ENCODE measurements around the gene RASAL2.
"Not testable (repeated sequence)": the region's sequence is repeated elsewhere in the genome, so short reads cannot be mapped to it uniquely, and the experiment has no call there.

DNA sequence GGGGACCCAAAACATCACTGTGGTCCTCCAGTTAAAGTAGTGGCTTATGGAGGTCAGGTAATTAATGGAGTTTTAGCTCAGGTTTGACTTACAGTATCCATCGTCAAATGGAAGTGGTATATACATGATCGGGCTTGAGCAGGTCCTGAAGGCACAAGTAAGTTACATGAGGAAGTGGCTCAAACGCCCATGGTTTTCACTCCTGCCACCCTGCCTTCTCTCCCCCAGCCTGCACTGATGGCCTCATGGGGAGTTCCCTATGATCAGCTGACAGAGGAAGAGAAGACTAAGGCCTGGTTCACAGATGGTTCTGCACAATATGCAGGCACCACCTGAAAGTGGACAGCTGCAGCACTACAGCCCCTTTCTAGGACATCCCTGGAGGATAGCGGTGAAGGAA, 108.2 kb downstream of the RASAL2 start:
- TF ChIP-seq, protein P1, sequence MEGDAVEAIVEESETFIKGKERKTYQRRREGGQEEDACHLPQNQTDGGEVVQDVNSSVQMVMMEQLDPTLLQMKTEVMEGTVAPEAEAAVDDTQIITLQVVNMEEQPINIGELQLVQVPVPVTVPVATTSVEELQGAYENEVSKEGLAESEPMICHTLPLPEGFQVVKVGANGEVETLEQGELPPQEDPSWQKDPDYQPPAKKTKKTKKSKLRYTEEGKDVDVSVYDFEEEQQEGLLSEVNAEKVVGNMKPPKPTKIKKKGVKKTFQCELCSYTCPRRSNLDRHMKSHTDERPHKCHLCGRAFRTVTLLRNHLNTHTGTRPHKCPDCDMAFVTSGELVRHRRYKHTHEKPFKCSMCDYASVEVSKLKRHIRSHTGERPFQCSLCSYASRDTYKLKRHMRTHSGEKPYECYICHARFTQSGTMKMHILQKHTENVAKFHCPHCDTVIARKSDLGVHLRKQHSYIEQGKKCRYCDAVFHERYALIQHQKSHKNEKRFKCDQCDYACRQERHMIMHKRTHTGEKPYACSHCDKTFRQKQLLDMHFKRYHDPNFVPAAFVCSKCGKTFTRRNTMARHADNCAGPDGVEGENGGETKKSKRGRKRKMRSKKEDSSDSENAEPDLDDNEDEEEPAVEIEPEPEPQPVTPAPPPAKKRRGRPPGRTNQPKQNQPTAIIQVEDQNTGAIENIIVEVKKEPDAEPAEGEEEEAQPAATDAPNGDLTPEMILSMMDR (IDR thresholded peaks at IDR 0.05; ENCODE audit: insufficient read depth, low read depth, low read length), result not testable (repeated sequence)
- TF ChIP-seq EZH2 (IDR thresholded peaks at IDR 0.05; ENCODE audit: insufficient read depth, low read length), result not testable (repeated sequence)
